Upper lobe of left lung (tissue), 6 donors: ENCODE measurements around the gene RNF126. TPM values are rescaled to one million over a fixed set of nuclear protein-coding genes. Genes with fewer than 3 reads are reported as not detected.

ENCODE experiments used
- ATAC-seq, 2 donors: fragments of 200-7000 bp; cut with Tn5 transposase; one replicate each; pipeline ENCODE4 v1.9.1; 2022; ENCODE audit warnings: mild to moderate bottlenecking in 2 of 2, moderate library complexity in 2 of 2; ENCODE audit not compliant: low FRiP score in 2 of 2
- DNase-seq, 2 donors: peaks; one replicate each; pipeline ENCODE4 v3.0.0-alpha.2; 2019 to 2020
- H3K27ac ChIP-seq, 4 donors: fragments of 200-600 bp; sonication (generic); one replicate each; pipeline ENCODE4 v1.5.1; 2016 to 2019
- H3K27me3 ChIP-seq, 4 donors: fragments of 200-600 bp; sonication (generic); one replicate each; pipeline ENCODE4 v1.5.1; 2017 to 2019
- H3K36me3 ChIP-seq, 4 donors: fragments of 200-600 bp; sonication (generic); one replicate each; pipeline ENCODE4 v1.5.1; 2016 to 2019
- H3K4me1 ChIP-seq, 4 donors: fragments of 200-600 bp; sonication (generic); one replicate each; pipeline ENCODE4 v1.5.1; 2018 to 2019
- H3K4me3 ChIP-seq, 4 donors: fragments of 200-600 bp; sonication (generic); one replicate each; pipeline ENCODE4 v1.5.1; 2017 to 2019; ENCODE audit warnings: mild to moderate bottlenecking in 2 of 4, moderate library complexity in 1 of 4
- H3K9me3 ChIP-seq, 4 donors: fragments of 200-600 bp; sonication (generic); one replicate each; pipeline ENCODE4 v1.5.1; 2018 to 2019
- CTCF ChIP-seq, 6 experiments: fragments of 450-650 bp in 4 of 6; fragments of 200-600 bp in 2 of 6; sonication (generic) in 2 of 6; IDR thresholded peaks; one replicate each; pipeline ENCODE4 v1.5.1; 2016 to 2019; ENCODE audit warnings: antibody characterized with exemption in 6 of 6
- EP300 ChIP-seq, 4 donors: sonication (generic); formaldehyde crosslinking; IDR thresholded peaks; one replicate each; pipeline ENCODE4 v1.5.1; 2017; ENCODE audit warnings: antibody characterized with exemption in 4 of 4, control low read depth in 2 of 4
- POLR2A ChIP-seq, 4 donors: fragments of 450-650 bp; IDR thresholded peaks; one replicate each; pipeline ENCODE4 v1.5.1; 2016 to 2017; ENCODE audit warnings: antibody characterized with exemption in 4 of 4, mild to moderate bottlenecking in 2 of 4
- POLR2AphosphoS5 ChIP-seq, 2 donors: sonication (generic); formaldehyde crosslinking; IDR thresholded peaks; one replicate each; pipeline ENCODE4 v1.5.1; 2017; ENCODE audit warnings: antibody characterized with exemption in 2 of 2
- WGBS, 2 donors: methylation state at CpG; one replicate each; pipeline ENCODE4 v1.1.5; 2017 to 2018; 5-methylcytosine and 5-hydroxymethylcytosine counted together
- total RNA-seq, 6 donors: library from RNA; depleted of rRNA in 4 of 6; stranded (reverse); fragments of >200 nt in 4 of 6; gene quantifications; one replicate each; pipeline versions ENCODE4 v1.1.0 to v1.2.1, GENCODE V29; 2016 to 2021
- donor health status: DM: no; HTN: no; CAD: no; lungs with moderate emphysema.
- donor health status: DM: no; HTN: yes; CAD: no; lungs with severe emphysema.

Gene RNF126
- total RNA-seq, 6 donors from 2014 or later, result 36.7 to 106 (median 66.3) TPM

GRCh38 chr19:709196-709964, 46.4 kb upstream of the RNF126 start:
- ATAC-seq (peak; percentile 5 to 31), DNase-seq (peak in 1 of 2 donors; percentile 80)
- WGBS, 2 donors, result 40% methylated on average over 1 of the region's 78 CpGs; no CpG with 5 or more reads in 1 of the 2 donors
- Histone ChIP-seq H3K9me3 (no peaks in the 10 kb centered on the region), H3K27ac (peak overlapping the region; percentile 69 to 91 (median 84)), H3K36me3 (no peaks in the 10 kb centered on the region), H3K4me3 (peak overlapping the region; percentile 51 to 86 (median 72)), H3K27me3 (peaks cover 0 to 18% (median 4%) of the 10 kb centered on the region in 4 donors), H3K4me1 (peaks cover 10 to 40% (median 20%) of the 10 kb centered on the region in 4 donors)
- TF ChIP-seq POLR2AphosphoS5 (IDR thresholded peaks at IDR 0.05), result no peak
- no peak for TF ChIP-seq CTCF (IDR thresholded peaks at IDR 0.05)
- TF ChIP-seq POLR2A (IDR thresholded peaks at IDR 0.05), result no peak
- no peak for TF ChIP-seq EP300 (IDR thresholded peaks at IDR 0.05)

GRCh38 chr19:708154-709143, 45.4 kb upstream of the RNF126 start, which contains the start of gene PALM:
Gene PALM (plus strand): TSS chr19:708935. CDS start chr19:709147, 212 bp downstream.
- DNase-seq (peak in 1 of 2 donors; percentile 88), ATAC-seq (peak in 1 of 2 donors; percentile 34)
- 44 to 56% methylated on average over 1 to 11 of the region's 93 CpGs for WGBS, 2 donors
- Histone ChIP-seq H3K4me1 (peaks cover 20 to 50% (median 24%) of the 10 kb centered on the region in 4 donors), H3K27ac (peak within 1 kb of the TSS; percentile 69 to 91 (median 84)), H3K36me3 (no peaks in the 10 kb centered on the region), H3K4me3 (peak within 1 kb of the TSS; percentile 51 to 86 (median 72)), H3K9me3 (no peaks in the 10 kb centered on the region), H3K27me3 (peaks cover 0 to 18% (median 4%) of the 10 kb centered on the region in 4 donors)
- TF ChIP-seq CTCF (IDR thresholded peaks at IDR 0.05) (peak in 4 of 6 experiments; percentile 9 to 46 (median 29)), POLR2A (IDR thresholded peaks at IDR 0.05) (no peak)

DNA sequence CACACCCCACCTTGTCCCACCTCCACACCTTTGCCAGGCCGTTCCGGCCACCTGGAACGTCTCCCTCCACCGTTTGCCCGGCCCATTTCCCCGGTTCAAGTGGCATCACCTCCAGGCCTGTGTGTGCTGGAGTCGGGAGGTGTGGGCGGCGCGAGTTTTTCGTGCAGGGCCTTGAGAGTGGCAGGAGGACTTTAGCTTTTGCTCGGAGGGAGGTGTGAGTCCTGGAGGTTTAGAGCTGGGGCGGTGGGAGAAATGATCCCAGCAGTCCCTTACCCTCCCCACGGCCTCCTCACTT, 41.4 kb upstream of the RNF126 start:
- no peak for ATAC-seq
- no peak for TF ChIP-seq EP300 (IDR thresholded peaks at IDR 0.05)
- TF ChIP-seq CTCF (IDR thresholded peaks at IDR 0.05), result no peak
- no peak for TF ChIP-seq POLR2AphosphoS5 (IDR thresholded peaks at IDR 0.05)
- no peak for TF ChIP-seq POLR2A (IDR thresholded peaks at IDR 0.05)
- H3K4me3 ChIP-seq, result peak overlapping the region in 3 of 4 donors; percentile 21 to 51 (median 40)
- H3K27ac ChIP-seq, result peak overlapping the region in 2 of 4 donors; percentile 23 to 26
- no peak for DNase-seq
- WGBS, 2 donors, result 22 to 26% methylated on average over 14 of the region's 14 CpGs
- H3K4me1 ChIP-seq, result peaks cover 11 to 40% (median 22%) of the 10 kb centered on the region in 4 donors
- H3K9me3 ChIP-seq, result no peaks in the 10 kb centered on the region
- no peaks in the 10 kb centered on the region for H3K36me3 ChIP-seq
- H3K27me3 ChIP-seq, result peaks cover 0 to 12% (median 2%) of the 10 kb centered on the region in 4 donors

GRCh38 chr19:703651-704446, 40.8 kb upstream of the RNF126 start:
- H3K27ac ChIP-seq, result peak overlapping the region; percentile 30 to 71 (median 69)
- H3K4me3 ChIP-seq, result peak overlapping the region in 3 of 4 donors; percentile 34 to 51 (median 40)
- DNase-seq (peak; percentile 93 to 97), ATAC-seq (peak; percentile 94)
- TF ChIP-seq POLR2A (IDR thresholded peaks at IDR 0.05), result peak in 1 of 4 donors; percentile 56
- TF ChIP-seq EP300 (IDR thresholded peaks at IDR 0.05), result no peak
- TF ChIP-seq POLR2AphosphoS5 (IDR thresholded peaks at IDR 0.05), result peak; percentile 22 to 75
- TF ChIP-seq CTCF (IDR thresholded peaks at IDR 0.05), result peak in 1 of 6 experiments; percentile 13
- peaks cover 11 to 34% (median 22%) of the 10 kb centered on the region in 4 donors for H3K4me1 ChIP-seq
- no peaks in the 10 kb centered on the region for H3K36me3 ChIP-seq
- H3K27me3 ChIP-seq, result peaks cover 0 to 8% (median 2%) of the 10 kb centered on the region in 4 donors
- H3K9me3 ChIP-seq, result no peaks in the 10 kb centered on the region
- 5 to 19% methylated on average over 9 to 25 of the region's 50 CpGs for WGBS, 2 donors
